Smooth muscle cell of the brain vasculature (primary cell): ENCODE data around the gene CFAP46.
"Not testable (repeated sequence)": the region's sequence is repeated elsewhere in the genome, so short reads cannot be mapped to it uniquely, and the experiment has no call there.

Source experiments
- DNase-seq: peaks from one replicate; pipeline ENCODE4 v3.0.0-alpha.2; 2012; ENCODE audit warnings: low read depth, low spot score

CFAP46 gene

GRCh38 chr10:132928261-132928660 is 14.1 kb downstream of the CFAP46 start:
- no peak for DNase-seq

DNA sequence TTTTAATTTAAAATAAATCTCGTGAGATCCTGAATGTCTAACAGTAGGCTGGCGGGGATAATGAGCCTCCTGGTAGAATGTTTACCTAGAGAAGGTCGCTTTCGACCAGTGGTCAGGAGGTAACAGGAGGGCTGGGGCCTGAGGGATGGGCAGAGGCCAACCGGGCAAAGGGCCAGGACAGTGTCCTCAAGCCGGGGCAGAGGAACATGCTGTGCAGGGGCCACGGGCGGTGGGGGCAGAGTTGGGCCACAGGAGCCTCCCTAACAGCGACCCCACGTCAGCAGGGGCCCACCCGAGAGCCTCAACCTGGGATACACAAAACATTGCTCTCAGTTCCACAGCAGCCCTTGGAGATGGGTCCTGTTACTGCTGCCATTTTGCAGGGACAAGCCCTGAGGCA is 14.5 kb downstream of the CFAP46 start:
- DNase-seq, result no peak

GRCh38 chr10:132926777-132927650 is 15.4 kb downstream of the CFAP46 start:
- DNase-seq, result no peak

- no peak for DNase-seq
These were observed 16.3 kb downstream of the CFAP46 start for GRCh38 chr10:132926070-132926469.

DNA sequence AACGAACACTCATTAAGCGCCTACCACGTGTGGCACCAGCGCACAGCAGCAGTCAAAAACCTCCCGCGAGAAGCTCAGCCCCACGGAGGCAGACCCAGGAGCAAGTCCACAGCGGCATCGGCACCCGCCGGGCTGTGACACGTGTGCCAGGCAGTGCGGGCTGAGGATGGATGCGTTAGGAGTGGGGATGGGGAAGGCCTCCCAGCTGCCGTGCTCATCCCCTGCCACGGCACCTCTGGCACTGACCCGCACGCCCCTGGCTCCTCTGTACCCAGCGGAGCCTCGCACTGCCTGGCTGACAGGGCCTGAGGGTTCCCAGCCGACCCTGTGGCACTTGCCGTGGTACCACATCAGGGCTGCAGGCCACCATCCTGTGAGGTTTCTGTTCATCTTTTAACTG is 16.8 kb downstream of the CFAP46 start:
- DNase-seq, result no peak

- DNase-seq, result no peak
These were observed 17.3 kb downstream of the CFAP46 start for GRCh38 chr10:132925071-132925561.

DNA sequence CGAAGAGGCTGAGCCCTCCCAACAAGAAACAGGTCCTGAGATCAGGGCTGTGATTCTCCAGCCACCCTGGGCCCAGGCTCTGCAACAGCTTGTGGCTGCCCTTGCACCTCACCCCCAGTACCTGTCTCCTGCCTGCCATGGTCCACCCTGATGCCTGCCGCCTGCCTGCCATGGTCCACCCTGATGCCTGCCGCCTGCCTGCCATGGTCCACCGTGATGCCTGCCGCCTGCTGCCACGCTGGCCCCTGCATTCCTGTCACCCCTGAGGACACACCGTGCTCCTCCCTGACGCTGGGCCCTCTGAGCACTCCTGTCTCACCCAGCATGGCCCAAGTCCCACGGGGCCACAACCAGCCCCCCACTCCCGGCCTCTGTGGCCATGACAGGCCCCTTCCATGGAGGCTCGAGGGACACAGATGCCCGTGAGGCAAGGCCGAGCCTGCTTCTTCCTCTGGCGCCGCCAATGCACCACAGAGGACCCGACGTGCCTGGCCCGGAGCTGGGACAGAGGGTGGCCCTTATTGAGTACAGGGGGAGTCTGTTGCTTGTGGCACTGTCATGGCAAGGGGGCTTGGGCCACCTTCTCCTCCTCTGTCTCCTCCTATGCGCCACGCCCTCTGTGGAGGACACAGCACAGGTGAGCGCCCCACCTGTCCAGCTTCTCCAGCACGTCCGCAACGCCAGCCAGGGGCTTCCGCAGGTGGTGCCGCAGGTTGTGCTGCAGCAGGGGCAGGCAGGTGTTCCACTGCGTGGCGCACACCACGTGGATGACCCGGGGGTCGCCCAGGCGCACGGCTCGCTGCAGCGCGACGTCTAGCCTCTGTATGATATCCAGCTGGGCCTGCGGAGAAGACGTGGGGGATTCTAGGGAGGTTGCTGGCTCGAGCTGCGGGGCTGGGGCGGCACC is 18.1 kb downstream of the CFAP46 start:
- DNase-seq, result no peak

DNA sequence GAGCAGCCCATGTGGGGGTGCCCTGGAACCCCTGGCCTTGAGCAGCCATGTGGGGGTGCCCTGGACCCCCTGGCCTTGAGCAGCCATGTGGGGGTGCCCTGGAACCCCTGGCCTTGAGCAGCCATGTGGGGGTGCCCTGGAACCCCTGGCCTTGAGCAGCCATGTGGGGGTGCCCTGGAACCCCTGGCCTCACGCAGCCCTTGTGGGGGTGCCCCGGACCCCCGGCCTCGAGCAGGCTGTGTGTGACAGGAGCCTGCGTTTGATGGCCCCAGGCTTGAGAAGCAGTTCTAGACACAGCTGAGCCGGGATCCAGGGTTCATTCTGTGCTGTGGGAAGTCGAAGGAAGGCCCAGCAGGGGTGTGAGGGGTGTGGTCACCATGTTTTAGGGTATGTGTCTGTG is 19.0 kb downstream of the CFAP46 start:
- not testable (repeated sequence) for DNase-seq

DNA sequence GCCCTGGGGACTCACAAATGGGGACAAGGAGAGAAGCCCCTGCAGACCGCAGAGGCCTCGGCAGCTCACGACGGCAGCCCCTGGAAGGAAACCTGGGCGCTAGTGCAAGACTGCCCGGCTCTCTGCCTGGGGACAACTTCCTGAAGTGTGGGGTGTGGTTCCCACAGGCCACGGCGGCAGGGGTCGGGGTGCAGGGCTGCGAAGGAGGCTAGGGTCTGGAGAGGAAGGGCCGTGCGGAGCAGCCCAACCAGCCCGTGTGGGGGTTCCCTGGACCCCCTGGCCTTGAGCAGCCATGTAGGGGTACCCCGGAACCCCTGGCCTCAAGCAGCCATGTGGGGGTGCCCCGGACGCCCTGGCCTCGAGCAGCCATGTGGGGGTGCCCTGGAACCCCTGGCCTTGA is 19.5 kb downstream of the CFAP46 start:
- no peak for DNase-seq

DNA sequence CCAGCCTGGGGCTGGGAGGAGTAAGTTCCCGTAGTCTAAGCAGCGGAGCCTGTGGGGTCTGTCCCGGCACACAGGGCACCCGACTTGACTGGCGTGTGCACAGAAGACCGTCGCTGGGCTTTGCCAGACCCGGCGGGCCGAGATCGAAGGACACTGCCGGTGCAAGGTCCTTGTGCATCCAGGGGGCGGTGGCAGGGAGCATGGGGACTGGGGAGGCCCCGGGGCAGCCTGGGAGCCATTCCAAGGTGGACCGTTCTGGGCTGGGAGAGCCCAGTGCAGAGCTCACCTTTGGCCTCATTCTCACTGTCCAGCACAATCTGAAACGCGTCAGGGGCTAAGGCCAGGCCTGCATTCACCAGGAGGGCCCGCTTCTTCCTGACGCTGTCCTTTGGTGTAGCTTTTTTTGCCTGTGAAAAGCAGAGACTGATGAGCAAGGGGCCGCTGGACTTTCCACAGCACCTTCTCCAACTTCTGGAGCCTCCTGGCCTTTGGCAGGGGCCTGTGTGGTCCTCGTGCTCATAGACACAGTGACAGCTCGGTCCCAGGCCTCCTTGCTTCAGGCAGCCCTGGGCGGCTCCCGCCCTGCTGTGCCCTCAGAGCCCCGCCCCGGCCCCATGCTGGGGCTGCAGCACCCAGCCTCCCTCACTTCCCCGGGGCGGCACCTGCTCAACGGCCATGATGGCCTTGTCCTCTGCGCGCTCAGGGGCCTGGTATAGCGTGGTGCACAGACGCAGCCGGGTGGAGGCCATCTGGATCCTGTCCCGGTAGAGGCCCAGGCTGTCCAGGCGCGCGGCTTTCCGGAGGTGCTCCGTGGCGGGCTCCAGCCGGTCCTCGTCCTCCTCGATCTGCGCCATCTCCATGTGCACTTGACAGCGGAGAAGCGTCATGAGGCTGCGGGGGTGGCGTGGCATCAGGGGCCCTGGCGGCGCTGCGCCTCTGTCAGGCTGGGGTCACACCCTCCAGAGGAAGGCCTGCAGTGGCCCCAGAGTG is 20.3 kb downstream of the CFAP46 start:
- no peak for DNase-seq

- DNase-seq, result no peak
These were observed 21.3 kb downstream of the CFAP46 start for GRCh38 chr10:132921086-132921485.

GRCh38 chr10:132920101-132920925 is 22.1 kb downstream of the CFAP46 start:
- DNase-seq, result no peak

DNA sequence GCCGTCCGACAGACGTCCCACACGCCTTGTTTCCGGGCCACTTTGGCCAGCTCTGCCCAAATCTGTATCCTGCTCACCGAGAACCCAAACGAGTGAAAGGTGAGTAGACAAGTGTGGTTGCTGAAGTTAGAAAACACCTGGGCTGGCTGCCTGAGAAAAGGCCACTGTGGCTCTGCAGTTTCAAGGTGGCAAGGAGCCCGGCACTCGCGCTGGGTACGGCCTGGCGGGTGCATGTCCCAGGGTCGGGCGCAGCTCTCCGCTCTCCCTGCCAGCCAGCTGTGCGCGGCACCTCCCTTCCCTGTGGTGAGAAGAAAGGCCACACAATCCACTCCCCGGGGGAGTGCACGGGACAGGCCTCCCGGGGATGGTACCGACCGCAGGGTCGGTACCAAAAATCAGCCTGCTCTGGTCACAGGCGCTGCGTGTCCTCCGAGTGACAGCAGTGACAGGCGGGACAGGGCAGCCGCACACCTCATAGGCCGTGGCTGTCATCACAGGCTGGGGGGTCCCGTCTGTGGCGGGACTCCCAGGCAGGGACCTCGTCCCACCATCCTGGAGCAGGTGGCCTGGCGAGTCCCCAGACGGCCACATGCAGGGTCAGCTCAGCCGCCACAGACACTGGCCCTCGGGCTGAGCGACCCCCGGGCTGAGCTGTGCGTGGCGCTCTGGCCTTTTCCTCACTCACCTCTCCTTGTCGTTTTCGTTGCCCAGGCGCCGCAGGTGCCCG is 22.8 kb downstream of the CFAP46 start:
- no peak for DNase-seq

DNA sequence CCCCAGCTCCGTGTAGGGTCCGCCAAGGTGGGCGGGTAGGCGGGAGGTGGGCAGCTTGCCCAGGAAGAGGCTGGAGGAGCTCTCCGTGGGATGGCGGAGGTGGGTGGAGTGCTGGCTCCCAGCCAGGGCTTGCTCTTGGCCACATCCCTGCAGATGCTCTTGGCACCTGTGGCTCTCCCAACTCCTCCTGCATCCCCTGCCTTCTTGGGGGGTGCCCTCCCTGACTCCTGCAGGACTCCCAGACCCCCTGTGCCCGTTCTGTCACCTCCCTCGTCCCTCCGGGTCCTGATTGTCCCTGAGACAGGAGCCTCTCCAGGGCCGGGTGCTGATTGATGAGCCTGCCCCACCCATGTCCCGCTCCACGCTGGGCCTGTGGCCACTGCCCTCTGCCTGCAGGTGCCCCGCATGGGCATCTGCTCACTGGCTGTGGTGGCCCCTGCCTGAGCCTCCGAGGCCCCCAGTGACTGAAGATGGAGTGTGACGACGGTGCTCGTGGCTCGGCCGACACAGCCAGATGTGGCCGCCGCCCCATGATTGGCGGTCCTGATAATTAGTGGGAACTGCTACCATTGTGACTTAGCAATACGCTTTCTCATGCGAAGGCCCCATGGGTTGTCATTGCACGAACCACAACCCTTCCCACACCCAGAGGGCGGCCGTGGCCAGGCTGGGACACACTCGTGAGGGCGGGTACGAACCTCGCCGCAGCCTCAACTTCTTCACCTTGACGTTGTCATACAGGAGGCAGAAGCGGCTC is 23.6 kb downstream of the CFAP46 start:
- DNase-seq, result no peak

DNA sequence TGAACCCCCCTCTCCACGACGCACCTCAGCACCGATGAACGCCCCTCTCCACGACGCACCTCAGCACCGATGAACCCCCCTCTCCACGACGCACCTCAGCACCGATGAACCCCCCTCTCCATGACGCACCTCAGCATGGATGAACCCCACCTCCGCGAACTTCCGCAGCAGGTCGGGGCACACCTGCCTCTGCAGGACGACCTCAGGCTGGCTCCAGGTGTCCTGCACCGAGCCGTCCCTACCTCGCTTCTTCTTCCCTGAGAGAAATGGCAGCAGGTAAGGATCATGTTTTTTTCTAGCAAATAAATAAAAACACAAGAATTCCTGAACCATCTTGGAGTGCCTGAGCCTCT is 24.1 kb downstream of the CFAP46 start:
- no peak for DNase-seq

- no peak for DNase-seq
These were observed 25.3 kb downstream of the CFAP46 start for GRCh38 chr10:132916956-132917666.

GRCh38 chr10:132916421-132916841 is 25.9 kb downstream of the CFAP46 start:
- no peak for DNase-seq

- no peak for DNase-seq
These were observed 27.0 kb downstream of the CFAP46 start for GRCh38 chr10:132915411-132915810.
